Neural cell (in vitro differentiated cells): Measurements from ENCODE around the gene SPIB. TPM values are rescaled to one million over a fixed set of nuclear protein-coding genes. Genes with fewer than 3 reads are reported as not detected.
"Not testable (repeated sequence)": the region's sequence is repeated elsewhere in the genome, so short reads cannot be mapped to it uniquely, and the experiment has no call there.

Experiments used
- H2AFZ ChIP-seq: fragments of 200-600, 300-800 bp; sonication (generic), shearing (Covaris generic); 2 replicates; pipeline ENCODE4 v1.6.0; 2014; ENCODE audit warnings: low read depth, mild to moderate bottlenecking, antibody characterized with exemption, low read length, moderate library complexity
- H3F3A ChIP-seq: fragments of 200-600 bp; shearing (Covaris generic); 2 replicates; pipeline ENCODE4 v1.6.1; 2016; ENCODE audit warnings: mild to moderate bottlenecking, moderate library complexity, mixed read lengths, antibody characterized with exemption, low read length; ENCODE audit not compliant: insufficient read depth, poor library complexity, severe bottlenecking
- H3K27ac ChIP-seq: fragments of 200-600, 300-800 bp; sonication (generic), shearing (Covaris generic); 2 replicates; pipeline ENCODE4 v1.5.1; 2014; ENCODE audit warnings: mild to moderate bottlenecking, low read length, moderate library complexity
- H3K27me3 ChIP-seq: fragments of 300-800, 200-600 bp; sonication (generic), shearing (Covaris generic); 2 replicates; pipeline ENCODE4 v1.6.0; 2014; ENCODE audit warnings: mild to moderate bottlenecking, low read depth, low read length, moderate library complexity; ENCODE audit not compliant: insufficient read depth
- H3K36me3 ChIP-seq: fragments of 300-800, 200-600 bp; sonication (generic), shearing (Covaris generic); 2 replicates; pipeline ENCODE4 v1.5.1; 2014; ENCODE audit warnings: mild to moderate bottlenecking, antibody characterized with exemption, low read length, moderate library complexity; ENCODE audit not compliant: insufficient read depth
- H3K4me2 ChIP-seq: fragments of 300-800, 200-600 bp; sonication (generic), shearing (Covaris generic); 2 replicates; pipeline ENCODE4 v1.6.0; 2014; ENCODE audit warnings: mild to moderate bottlenecking, low read length
- H3K4me3 ChIP-seq: fragments of 300-800, 200-600 bp; sonication (generic), shearing (Covaris generic); 2 replicates; pipeline ENCODE4 v1.5.1; 2014; ENCODE audit warnings: mild to moderate bottlenecking, low read length, moderate library complexity
- H3K79me2 ChIP-seq: fragments of 200-600 bp; shearing (Covaris generic); replicated peaks from 2 replicates; pipeline ENCODE4 v1.6.0; 2014; ENCODE audit warnings: mild to moderate bottlenecking, low read length, moderate library complexity; ENCODE audit not compliant: insufficient read depth
- H3K9ac ChIP-seq: fragments of 300-800, 200-600 bp; sonication (generic), shearing (Covaris generic); 2 replicates; pipeline ENCODE4 v1.6.1; 2016; ENCODE audit warnings: mild to moderate bottlenecking, low read length, mixed read lengths
- H3K9me2 ChIP-seq: fragments of 200-600 bp; shearing (Covaris generic); 2 replicates; pipeline ENCODE4 v1.6.1; 2016; ENCODE audit warnings: mild to moderate bottlenecking, low read length, mixed read lengths; ENCODE audit not compliant: insufficient read depth
- H3K9me3 ChIP-seq: fragments of 200-600, 300-800 bp; sonication (generic), shearing (Covaris generic); 2 replicates; pipeline ENCODE4 v1.6.1; 2016; ENCODE audit warnings: mild to moderate bottlenecking, mixed run types, low read length, moderate library complexity, mixed read lengths
- H4K20me1 ChIP-seq: fragments of 200-600 bp; shearing (Covaris generic); 2 replicates; pipeline ENCODE4 v1.6.1; 2016; ENCODE audit warnings: mild to moderate bottlenecking, mixed run types; ENCODE audit not compliant: insufficient read depth
- EP300 ChIP-seq: fragments of 450-650 bp; conservative IDR thresholded peaks from 2 replicates; pipeline ENCODE4 v1.6.1; 2014; ENCODE audit warnings: antibody characterized with exemption, mild to moderate bottlenecking, moderate library complexity; ENCODE audit not compliant: poor library complexity, severe bottlenecking
- EZH2 ChIP-seq: fragments of 200-600, 300-800 bp; shearing (Covaris generic), sonication (generic); IDR thresholded peaks from 2 replicates; pipeline ENCODE4 v1.6.1; 2014; ENCODE audit warnings: antibody characterized with exemption, low read length, borderline replicate concordance, mild to moderate bottlenecking; ENCODE audit not compliant: insufficient read depth, poor library complexity, severe bottlenecking
- MXI1 ChIP-seq: fragments of 450-650 bp; conservative IDR thresholded peaks from 2 replicates; pipeline ENCODE4 v1.6.1; 2014; ENCODE audit warnings: antibody characterized with exemption, mild to moderate bottlenecking; ENCODE audit not compliant: poor library complexity, severe bottlenecking
- POLR2AphosphoS5 ChIP-seq: IDR thresholded peaks from 2 replicates; pipeline ENCODE4 v1.6.1; 2012
- RAD21 ChIP-seq: fragments of 450-650 bp; conservative IDR thresholded peaks from 2 replicates; pipeline ENCODE4 v1.6.1; 2014; ENCODE audit warnings: antibody characterized with exemption, mild to moderate bottlenecking, moderate library complexity
- SMC3 ChIP-seq: fragments of 450-650 bp; conservative IDR thresholded peaks from 2 replicates; pipeline ENCODE4 v1.6.1; 2014; ENCODE audit warnings: antibody characterized with exemption, mild to moderate bottlenecking, moderate library complexity; ENCODE audit not compliant: poor library complexity
- TAF1 ChIP-seq: IDR thresholded peaks from 2 replicates; pipeline ENCODE4 v1.6.1; 2012; ENCODE audit warnings: low read depth
- polyA plus RNA-seq: library from polyadenylated mRNA; depleted of rRNA; stranded (reverse); fragments of >200 nt; gene quantifications from 2 replicates; pipeline ENCODE4 v1.2.3, GENCODE V29; 2014
- TF ChIP-seq, protein P1 (sequence below): fragments of 450-650 bp; IDR thresholded peaks from 2 replicates; pipeline ENCODE4 v1.5.1; 2014; ENCODE audit warnings: antibody characterized with exemption, mild to moderate bottlenecking, moderate library complexity; ENCODE audit not compliant: poor library complexity, severe bottlenecking
- TF ChIP-seq, protein P2 (sequence below): IDR thresholded peaks from 2 replicates; pipeline ENCODE4 v1.6.1; 2012; ENCODE audit warnings: borderline replicate concordance

The SPIB gene
- polyA plus RNA-seq, 1 donor from 2014 or later, result not detected

DNA sequence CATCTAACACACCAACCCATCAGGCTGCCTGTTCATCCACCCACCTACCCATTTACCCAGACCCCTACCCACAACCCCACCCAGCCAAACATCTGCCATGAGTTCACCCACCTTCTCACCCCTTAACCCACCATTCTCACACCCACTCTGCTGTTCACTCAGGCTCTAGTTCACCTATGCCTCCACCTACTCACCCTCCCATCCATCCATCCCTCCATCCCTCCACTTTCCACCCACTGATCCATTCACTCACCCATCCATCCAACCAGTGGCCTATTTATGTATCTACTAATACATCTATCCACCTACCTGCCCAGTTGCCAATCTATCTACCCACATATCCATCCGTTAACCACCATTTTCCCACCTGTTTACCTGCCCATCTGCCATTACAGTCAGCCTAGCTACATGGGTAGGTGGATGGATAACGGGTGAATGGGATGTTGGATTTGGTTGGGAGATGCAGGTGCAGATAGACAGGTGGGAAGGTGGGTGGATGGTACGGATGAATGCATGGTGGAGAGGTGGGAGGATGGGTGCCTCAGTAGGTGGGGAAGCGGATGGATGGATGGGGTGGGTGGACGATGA is 19.2 kb downstream of the SPIB start:
- no peaks in the 10 kb centered on the region for H3K36me3 ChIP-seq
- H3K9ac ChIP-seq, result no peak overlapping the region
- no peaks in the 10 kb centered on the region for H3F3A ChIP-seq
- no peaks in the 10 kb centered on the region for H3K79me2 ChIP-seq
- no peak overlapping the region for H2AFZ ChIP-seq
- no peaks in the 10 kb centered on the region for H3K9me2 ChIP-seq
- no peak overlapping the region for H3K27ac ChIP-seq
- no peaks in the 10 kb centered on the region for H3K9me3 ChIP-seq
- TF ChIP-seq, protein P1, sequence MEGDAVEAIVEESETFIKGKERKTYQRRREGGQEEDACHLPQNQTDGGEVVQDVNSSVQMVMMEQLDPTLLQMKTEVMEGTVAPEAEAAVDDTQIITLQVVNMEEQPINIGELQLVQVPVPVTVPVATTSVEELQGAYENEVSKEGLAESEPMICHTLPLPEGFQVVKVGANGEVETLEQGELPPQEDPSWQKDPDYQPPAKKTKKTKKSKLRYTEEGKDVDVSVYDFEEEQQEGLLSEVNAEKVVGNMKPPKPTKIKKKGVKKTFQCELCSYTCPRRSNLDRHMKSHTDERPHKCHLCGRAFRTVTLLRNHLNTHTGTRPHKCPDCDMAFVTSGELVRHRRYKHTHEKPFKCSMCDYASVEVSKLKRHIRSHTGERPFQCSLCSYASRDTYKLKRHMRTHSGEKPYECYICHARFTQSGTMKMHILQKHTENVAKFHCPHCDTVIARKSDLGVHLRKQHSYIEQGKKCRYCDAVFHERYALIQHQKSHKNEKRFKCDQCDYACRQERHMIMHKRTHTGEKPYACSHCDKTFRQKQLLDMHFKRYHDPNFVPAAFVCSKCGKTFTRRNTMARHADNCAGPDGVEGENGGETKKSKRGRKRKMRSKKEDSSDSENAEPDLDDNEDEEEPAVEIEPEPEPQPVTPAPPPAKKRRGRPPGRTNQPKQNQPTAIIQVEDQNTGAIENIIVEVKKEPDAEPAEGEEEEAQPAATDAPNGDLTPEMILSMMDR, result no peak
- TF ChIP-seq POLR2AphosphoS5 (no peak), SMC3 (no peak), EP300 (no peak), EZH2 (no peak), MXI1 (no peak), RAD21 (no peak), TAF1 (no peak)
- TF ChIP-seq, protein P2, sequence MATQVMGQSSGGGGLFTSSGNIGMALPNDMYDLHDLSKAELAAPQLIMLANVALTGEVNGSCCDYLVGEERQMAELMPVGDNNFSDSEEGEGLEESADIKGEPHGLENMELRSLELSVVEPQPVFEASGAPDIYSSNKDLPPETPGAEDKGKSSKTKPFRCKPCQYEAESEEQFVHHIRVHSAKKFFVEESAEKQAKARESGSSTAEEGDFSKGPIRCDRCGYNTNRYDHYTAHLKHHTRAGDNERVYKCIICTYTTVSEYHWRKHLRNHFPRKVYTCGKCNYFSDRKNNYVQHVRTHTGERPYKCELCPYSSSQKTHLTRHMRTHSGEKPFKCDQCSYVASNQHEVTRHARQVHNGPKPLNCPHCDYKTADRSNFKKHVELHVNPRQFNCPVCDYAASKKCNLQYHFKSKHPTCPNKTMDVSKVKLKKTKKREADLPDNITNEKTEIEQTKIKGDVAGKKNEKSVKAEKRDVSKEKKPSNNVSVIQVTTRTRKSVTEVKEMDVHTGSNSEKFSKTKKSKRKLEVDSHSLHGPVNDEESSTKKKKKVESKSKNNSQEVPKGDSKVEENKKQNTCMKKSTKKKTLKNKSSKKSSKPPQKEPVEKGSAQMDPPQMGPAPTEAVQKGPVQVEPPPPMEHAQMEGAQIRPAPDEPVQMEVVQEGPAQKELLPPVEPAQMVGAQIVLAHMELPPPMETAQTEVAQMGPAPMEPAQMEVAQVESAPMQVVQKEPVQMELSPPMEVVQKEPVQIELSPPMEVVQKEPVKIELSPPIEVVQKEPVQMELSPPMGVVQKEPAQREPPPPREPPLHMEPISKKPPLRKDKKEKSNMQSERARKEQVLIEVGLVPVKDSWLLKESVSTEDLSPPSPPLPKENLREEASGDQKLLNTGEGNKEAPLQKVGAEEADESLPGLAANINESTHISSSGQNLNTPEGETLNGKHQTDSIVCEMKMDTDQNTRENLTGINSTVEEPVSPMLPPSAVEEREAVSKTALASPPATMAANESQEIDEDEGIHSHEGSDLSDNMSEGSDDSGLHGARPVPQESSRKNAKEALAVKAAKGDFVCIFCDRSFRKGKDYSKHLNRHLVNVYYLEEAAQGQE, result no peak
- H3K4me2 ChIP-seq, result no peak overlapping the region
- H3K27me3 ChIP-seq, result no peaks in the 10 kb centered on the region
- H3K4me3 ChIP-seq, result no peak overlapping the region
- H4K20me1 ChIP-seq, result no peaks in the 10 kb centered on the region

DNA sequence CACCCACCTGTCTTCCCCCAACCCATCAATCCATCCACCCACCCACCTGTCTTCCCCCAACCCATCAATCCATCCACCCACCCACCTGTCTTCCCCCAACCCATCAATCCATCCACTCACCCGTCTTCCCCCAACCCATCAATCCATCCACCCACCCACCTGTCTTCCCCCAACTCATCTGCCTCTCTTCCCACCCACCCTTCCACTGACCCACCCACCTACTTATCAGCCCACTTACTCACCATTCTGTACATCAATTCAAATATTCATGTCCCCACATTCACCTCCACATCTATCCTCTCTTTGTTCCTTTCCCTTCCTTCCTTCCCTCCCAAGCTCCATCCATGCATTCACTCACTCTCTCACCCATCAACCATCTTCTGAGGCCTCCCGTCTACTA is 20.4 kb downstream of the SPIB start:
- H3K4me3 ChIP-seq, H2AFZ ChIP-seq, H3K9ac ChIP-seq, H3K4me2 ChIP-seq, H3F3A ChIP-seq, H3K79me2 ChIP-seq, H3K36me3 ChIP-seq, H3K27me3 ChIP-seq, H3K9me3 ChIP-seq, H3K27ac ChIP-seq, H3K9me2 ChIP-seq, H4K20me1 ChIP-seq: not testable (repeated sequence)

DNA sequence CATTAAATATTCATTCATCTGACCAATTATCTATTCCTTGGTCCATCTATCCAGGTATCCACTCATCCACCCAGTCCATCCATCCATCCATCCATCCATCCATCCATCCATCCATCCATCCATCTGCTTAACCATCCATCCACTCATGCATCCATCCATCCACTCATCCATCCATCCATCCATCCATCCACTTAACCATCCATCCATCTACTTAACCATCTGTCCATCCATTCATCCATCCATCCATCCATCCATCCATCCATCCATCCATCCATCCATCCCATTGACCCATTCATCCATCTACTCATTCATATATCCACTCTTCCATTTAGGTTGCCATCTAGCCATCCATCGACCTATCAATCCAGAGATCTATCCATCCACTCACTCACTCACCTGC is 25.3 kb downstream of the SPIB start:
- H3K4me2 ChIP-seq, result no peak overlapping the region
- H3K27me3 ChIP-seq, result no peaks in the 10 kb centered on the region
- H4K20me1 ChIP-seq, result no peaks in the 10 kb centered on the region
- no peaks in the 10 kb centered on the region for H3K79me2 ChIP-seq
- H3K27ac ChIP-seq, result no peak overlapping the region
- H2AFZ ChIP-seq, result no peak overlapping the region
- TF ChIP-seq EZH2, result no peak
- no peak for TF ChIP-seq MXI1
- TF ChIP-seq, protein P1, result no peak
- no peak for TF ChIP-seq EP300
- no peak for TF ChIP-seq RAD21
- H3K9me2 ChIP-seq, result no peaks in the 10 kb centered on the region
- no peaks in the 10 kb centered on the region for H3K36me3 ChIP-seq
- H3K4me3 ChIP-seq, result no peak overlapping the region
- H3K9ac ChIP-seq, result no peak overlapping the region
- H3K9me3 ChIP-seq, result no peaks in the 10 kb centered on the region
- H3F3A ChIP-seq, result no peaks in the 10 kb centered on the region
